ENCODE results near the gene NME7.

NME7 gene

DNA sequence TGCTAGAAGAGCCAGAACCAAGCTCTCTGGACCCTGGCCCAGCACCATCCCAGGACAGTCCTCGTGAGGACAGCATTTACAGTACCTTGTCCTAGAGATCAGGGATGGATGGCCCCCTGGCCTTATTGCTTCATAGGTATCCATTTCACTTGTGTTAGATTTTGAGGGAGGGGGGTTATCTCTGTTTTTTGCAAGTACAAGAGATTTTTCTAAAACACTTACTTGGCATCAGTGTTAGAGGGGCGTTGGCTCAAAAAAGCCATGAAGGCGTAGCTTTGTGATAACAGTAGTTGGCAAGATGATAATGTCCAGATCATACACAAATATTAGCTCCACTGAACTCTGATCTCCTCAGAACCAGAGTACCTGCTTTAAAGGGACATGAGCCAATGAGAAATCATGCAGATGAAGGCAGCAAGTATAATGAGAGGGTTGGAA is 266.9 kb downstream of the NME7 start:
- TF ChIP-seq, protein P1, sequence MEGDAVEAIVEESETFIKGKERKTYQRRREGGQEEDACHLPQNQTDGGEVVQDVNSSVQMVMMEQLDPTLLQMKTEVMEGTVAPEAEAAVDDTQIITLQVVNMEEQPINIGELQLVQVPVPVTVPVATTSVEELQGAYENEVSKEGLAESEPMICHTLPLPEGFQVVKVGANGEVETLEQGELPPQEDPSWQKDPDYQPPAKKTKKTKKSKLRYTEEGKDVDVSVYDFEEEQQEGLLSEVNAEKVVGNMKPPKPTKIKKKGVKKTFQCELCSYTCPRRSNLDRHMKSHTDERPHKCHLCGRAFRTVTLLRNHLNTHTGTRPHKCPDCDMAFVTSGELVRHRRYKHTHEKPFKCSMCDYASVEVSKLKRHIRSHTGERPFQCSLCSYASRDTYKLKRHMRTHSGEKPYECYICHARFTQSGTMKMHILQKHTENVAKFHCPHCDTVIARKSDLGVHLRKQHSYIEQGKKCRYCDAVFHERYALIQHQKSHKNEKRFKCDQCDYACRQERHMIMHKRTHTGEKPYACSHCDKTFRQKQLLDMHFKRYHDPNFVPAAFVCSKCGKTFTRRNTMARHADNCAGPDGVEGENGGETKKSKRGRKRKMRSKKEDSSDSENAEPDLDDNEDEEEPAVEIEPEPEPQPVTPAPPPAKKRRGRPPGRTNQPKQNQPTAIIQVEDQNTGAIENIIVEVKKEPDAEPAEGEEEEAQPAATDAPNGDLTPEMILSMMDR (IDR thresholded peaks at IDR 0.05), result no peak
- peaks cover 4 to 5% of the 10 kb centered on the region in 2 experiments for H3K4me1 ChIP-seq (ENCODE audit: control insufficient read depth in 1 of 2, insufficient read depth in 1 of 2, low read depth in 1 of 2, low read length in 1 of 2)
- H3K27ac ChIP-seq, result no peak overlapping the region
- H3K27me3 ChIP-seq, result peaks cover 56% of the 10 kb centered on the region
- H3K4me3 ChIP-seq (ENCODE audit: low read depth in 1 of 2, low read length in 1 of 2), result no peak overlapping the region
- no peaks in the 10 kb centered on the region for H3K36me3 ChIP-seq
- H3K9me3 ChIP-seq, result no peaks in the 10 kb centered on the region

DNA sequence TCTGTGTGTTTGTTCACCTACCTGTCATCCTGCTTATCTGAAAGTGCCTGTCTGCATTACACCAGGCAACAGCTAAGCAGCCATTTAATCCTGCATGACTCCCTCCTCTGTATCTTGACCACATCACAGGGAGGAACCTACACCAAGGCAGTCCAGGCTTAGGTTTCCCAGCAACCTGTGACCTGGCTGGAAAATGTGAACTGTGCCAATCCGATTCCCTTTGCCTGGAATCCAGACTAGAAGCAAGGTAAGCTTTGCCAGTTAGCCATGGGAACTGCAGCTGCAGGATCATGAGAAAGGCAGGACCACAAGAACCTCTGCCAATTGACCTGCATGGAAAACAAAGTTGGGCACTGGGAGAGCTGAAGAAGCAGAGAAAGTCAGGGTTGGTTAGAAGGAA is 267.4 kb downstream of the NME7 start:
- no peaks in the 10 kb centered on the region for H3K36me3 ChIP-seq
- H3K27ac ChIP-seq, result no peak overlapping the region
- H3K4me1 ChIP-seq (ENCODE audit: control insufficient read depth in 1 of 2, insufficient read depth in 1 of 2, low read depth in 1 of 2, low read length in 1 of 2), result no peaks in the 10 kb centered on the region
- peaks cover 52% of the 10 kb centered on the region for H3K27me3 ChIP-seq
- no peak overlapping the region for H3K4me3 ChIP-seq (ENCODE audit: low read depth in 1 of 2, low read length in 1 of 2)
- TF ChIP-seq, protein P1 (IDR thresholded peaks at IDR 0.05), result no peak
- no peaks in the 10 kb centered on the region for H3K9me3 ChIP-seq

DNA sequence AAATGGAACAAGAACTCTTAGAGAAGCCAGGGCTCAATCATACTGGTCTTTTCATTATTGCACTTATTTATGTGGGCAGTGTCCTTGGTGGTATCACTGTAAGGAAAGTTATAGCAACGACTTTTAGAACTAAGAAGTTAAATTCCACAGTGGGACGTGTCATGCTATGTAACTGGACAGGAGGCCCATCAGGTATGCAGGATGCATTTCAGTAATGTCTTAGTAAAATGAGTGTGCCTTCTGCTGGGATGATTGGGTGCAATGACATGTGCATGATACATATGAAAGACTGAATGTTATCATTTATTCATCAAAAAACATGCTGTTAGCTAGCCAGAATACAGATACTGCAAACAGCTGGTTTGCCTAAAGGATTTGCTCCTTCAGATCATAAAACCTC is 268.0 kb downstream of the NME7 start:
- Histone ChIP-seq H3K27me3 (peaks cover 45% of the 10 kb centered on the region), H3K27ac (no peak overlapping the region), H3K9me3 (no peaks in the 10 kb centered on the region), H3K36me3 (no peaks in the 10 kb centered on the region), H3K4me1 (ENCODE audit: control insufficient read depth in 1 of 2, insufficient read depth in 1 of 2, low read depth in 1 of 2, low read length in 1 of 2) (no peaks in the 10 kb centered on the region), H3K4me3 (ENCODE audit: low read depth in 1 of 2, low read length in 1 of 2) (no peak overlapping the region)
- TF ChIP-seq, protein P1 (IDR thresholded peaks at IDR 0.05), result no peak

DNA sequence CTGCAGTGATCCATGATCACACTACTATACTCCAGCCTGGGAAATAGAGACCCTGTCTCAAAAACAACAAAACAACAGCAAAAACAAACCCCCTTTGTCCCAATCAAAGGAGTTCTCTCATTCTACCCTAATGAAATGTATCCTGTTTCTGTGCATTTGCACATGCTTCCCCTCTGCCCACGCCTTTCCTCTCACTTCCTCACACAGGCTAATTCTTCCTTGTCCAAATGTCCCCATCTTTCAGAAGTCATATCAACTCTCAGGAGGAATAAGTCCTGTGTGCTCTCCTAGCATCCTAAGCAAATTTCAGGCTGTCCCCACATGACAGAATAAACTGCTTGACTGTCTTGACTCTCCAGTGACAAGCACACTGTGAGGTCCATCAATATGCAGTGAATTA is 269.2 kb downstream of the NME7 start:
- Histone ChIP-seq H3K4me1 (ENCODE audit: control insufficient read depth in 1 of 2, insufficient read depth in 1 of 2, low read depth in 1 of 2, low read length in 1 of 2) (no peaks in the 10 kb centered on the region), H3K4me3 (ENCODE audit: low read depth in 1 of 2, low read length in 1 of 2) (no peak overlapping the region), H3K27ac (no peak overlapping the region), H3K9me3 (no peaks in the 10 kb centered on the region), H3K27me3 (peaks cover 33% of the 10 kb centered on the region), H3K36me3 (no peaks in the 10 kb centered on the region)
- TF ChIP-seq, protein P1 (IDR thresholded peaks at IDR 0.05), result no peak

DNA sequence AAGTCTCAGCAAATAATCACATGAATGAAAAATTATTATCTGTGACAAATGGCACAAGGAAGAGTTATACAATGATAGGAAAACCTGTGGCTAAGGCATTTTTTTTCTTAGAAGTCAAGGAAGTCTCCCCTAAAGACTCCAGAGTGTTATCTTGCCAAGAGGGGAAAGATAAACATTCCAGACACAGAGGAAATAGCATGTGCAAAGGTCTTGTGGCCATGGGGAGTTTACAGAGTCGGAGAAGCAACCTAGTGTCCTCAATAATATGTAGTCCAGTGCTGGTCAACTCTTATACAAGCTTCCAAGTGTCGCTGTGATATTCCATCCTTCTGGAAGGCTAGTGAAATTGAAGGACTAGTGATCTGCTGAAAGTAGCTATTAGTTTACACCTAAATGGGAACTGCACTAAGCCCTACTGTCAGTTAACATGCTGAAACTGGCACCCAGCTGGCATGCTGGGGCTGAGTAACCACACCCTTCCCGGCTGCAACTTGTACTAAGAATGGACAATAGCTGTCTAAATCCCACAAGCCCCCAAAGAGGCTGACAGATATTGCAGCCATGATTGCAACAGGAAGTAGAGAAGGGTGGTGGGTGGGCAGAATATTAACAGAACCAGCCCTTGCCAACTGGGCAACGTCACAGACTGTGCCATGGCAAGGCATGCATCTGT is 272.6 kb downstream of the NME7 start:
- Histone ChIP-seq H3K4me1 (ENCODE audit: control insufficient read depth in 1 of 2, insufficient read depth in 1 of 2, low read depth in 1 of 2, low read length in 1 of 2) (no peaks in the 10 kb centered on the region), H3K27me3 (peaks cover 2% of the 10 kb centered on the region), H3K27ac (no peak overlapping the region), H3K36me3 (no peaks in the 10 kb centered on the region), H3K9me3 (no peaks in the 10 kb centered on the region), H3K4me3 (ENCODE audit: low read depth in 1 of 2, low read length in 1 of 2) (no peak overlapping the region)
- TF ChIP-seq, protein P1 (IDR thresholded peaks at IDR 0.05), result no peak
